ENCODE data around the gene CALHM5. TPM values are rescaled to one million over a fixed set of nuclear protein-coding genes. Genes with fewer than 3 reads are reported as not detected.
A peak's percentile ranks its signal among the peaks of the same experiment; 100 is the strongest.

The CALHM5 gene
- total RNA-seq, 1 experiment from 2014 or later = not detected

GRCh38 chr6:116533233-116533957, 22.0 kb downstream of the CALHM5 start:
- in situ Hi-C loops (cut with HindIII; ENCODE audit: low pct_unique_long_range_greater_than_20kb, low sequenced_read_pairs) = no loop called here
- ATAC-seq (peak; percentile 57), DNase-seq (ENCODE audit: low read depth, low spot score) (no peak)
- TF ChIP-seq SIN3A (IDR thresholded peaks at IDR 0.05; ENCODE audit: borderline replicate concordance, insufficient read depth, low read depth, low read length) = no peak
- TF ChIP-seq, protein P1, sequence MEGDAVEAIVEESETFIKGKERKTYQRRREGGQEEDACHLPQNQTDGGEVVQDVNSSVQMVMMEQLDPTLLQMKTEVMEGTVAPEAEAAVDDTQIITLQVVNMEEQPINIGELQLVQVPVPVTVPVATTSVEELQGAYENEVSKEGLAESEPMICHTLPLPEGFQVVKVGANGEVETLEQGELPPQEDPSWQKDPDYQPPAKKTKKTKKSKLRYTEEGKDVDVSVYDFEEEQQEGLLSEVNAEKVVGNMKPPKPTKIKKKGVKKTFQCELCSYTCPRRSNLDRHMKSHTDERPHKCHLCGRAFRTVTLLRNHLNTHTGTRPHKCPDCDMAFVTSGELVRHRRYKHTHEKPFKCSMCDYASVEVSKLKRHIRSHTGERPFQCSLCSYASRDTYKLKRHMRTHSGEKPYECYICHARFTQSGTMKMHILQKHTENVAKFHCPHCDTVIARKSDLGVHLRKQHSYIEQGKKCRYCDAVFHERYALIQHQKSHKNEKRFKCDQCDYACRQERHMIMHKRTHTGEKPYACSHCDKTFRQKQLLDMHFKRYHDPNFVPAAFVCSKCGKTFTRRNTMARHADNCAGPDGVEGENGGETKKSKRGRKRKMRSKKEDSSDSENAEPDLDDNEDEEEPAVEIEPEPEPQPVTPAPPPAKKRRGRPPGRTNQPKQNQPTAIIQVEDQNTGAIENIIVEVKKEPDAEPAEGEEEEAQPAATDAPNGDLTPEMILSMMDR (IDR thresholded peaks at IDR 0.05) = peak; percentile 37
- no peak for TF ChIP-seq POLR2AphosphoS5 (IDR thresholded peaks at IDR 0.05; ENCODE audit: low read depth, low read length)
- intact Hi-C loops (cut with micrococcal nuclease; ENCODE audit: unreplicated experiment) = no loop called here
- no TSS peak for BruUV-seq (replicated peaks)
- Histone ChIP-seq H3K9me3 (ENCODE audit: control insufficient read depth, insufficient read depth, low read depth, low read length) (no peaks in the 10 kb centered on the region), H3K27ac (ENCODE audit: low read length) (no peak overlapping the region), H3K36me3 (ENCODE audit: control insufficient read depth, insufficient read depth, low read length) (no peaks in the 10 kb centered on the region), H3K4me3 (ENCODE audit: low read depth in 2 of 2, low read length in 2 of 2) (no peak overlapping the region), H3K4me1 (ENCODE audit: control insufficient read depth, insufficient read depth, low read length) (no peaks in the 10 kb centered on the region), H3K27me3 (ENCODE audit: control insufficient read depth, insufficient read depth, low read length) (peaks cover 42% of the 10 kb centered on the region)
- POLR2A ChIA-PET = no interaction called here
- CTCF ChIA-PET = interaction anchor here (2.0 kb wide), 1 partner anchor 246 kb away, joined by 13 read pairs; no protein-coding TSS in a partner anchor

- BruUV-seq (replicated peaks) = no TSS peak
- Histone ChIP-seq H3K36me3 (ENCODE audit: control insufficient read depth, insufficient read depth, low read length) (no peaks in the 10 kb centered on the region), H3K9me3 (ENCODE audit: control insufficient read depth, insufficient read depth, low read depth, low read length) (no peaks in the 10 kb centered on the region), H3K4me3 (ENCODE audit: low read depth in 2 of 2, low read length in 2 of 2) (no peak overlapping the region), H3K27ac (ENCODE audit: low read length) (no peak overlapping the region), H3K4me1 (ENCODE audit: control insufficient read depth, insufficient read depth, low read length) (no peaks in the 10 kb centered on the region), H3K27me3 (ENCODE audit: control insufficient read depth, insufficient read depth, low read length) (peaks cover 47% of the 10 kb centered on the region)
- no peak for ATAC-seq
- in situ Hi-C loops (cut with HindIII; ENCODE audit: low pct_unique_long_range_greater_than_20kb, low sequenced_read_pairs) (no loop called here), intact Hi-C loops (cut with micrococcal nuclease; ENCODE audit: unreplicated experiment) (no loop called here)
- POLR2A ChIA-PET = no interaction called here
- CTCF ChIA-PET = interaction anchor here (0.5 to 1.0 kb wide), 2 partner anchors 26 to 110 kb away, joined by 3 to 13 read pairs; no protein-coding TSS in a partner anchor
- TF ChIP-seq, protein P1 (IDR thresholded peaks at IDR 0.05) = no peak
- TF ChIP-seq POLR2AphosphoS5 (IDR thresholded peaks at IDR 0.05; ENCODE audit: low read depth, low read length) = no peak
- no peak for DNase-seq (ENCODE audit: low read depth, low spot score)
Measured at GRCh38 chr6:116535109-116535508, 23.7 kb downstream of the CALHM5 start.

DNA sequence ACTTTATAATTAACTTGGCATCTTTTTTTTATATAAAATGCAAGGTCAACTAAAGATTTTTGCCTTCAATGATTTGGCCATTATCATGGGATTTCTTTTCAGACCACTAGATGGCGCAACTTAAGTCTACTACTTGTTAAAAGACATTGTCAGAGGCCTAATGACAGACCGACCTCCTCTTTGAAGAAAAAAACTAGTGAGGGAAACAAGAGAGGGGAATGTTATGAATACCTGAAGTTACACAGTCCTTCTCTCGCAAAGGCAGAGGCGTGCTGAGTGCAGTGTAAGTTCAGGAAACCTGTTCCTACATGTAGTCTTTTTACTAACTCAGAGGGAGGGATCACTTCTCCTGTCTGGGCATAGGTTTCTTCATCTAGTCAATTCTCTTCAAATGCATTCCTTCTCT, 24.8 kb downstream of the CALHM5 start:
- Histone ChIP-seq H3K9me3 (ENCODE audit: control insufficient read depth, insufficient read depth, low read depth, low read length) (no peaks in the 10 kb centered on the region), H3K4me3 (ENCODE audit: low read depth in 2 of 2, low read length in 2 of 2) (no peak overlapping the region), H3K27ac (ENCODE audit: low read length) (no peak overlapping the region), H3K27me3 (ENCODE audit: control insufficient read depth, insufficient read depth, low read length) (peaks cover 47% of the 10 kb centered on the region), H3K4me1 (ENCODE audit: control insufficient read depth, insufficient read depth, low read length) (no peaks in the 10 kb centered on the region), H3K36me3 (ENCODE audit: control insufficient read depth, insufficient read depth, low read length) (no peaks in the 10 kb centered on the region)
- DNase-seq (ENCODE audit: low read depth, low spot score) (peak; percentile 58), ATAC-seq (no peak)
- in situ Hi-C loops (cut with HindIII; ENCODE audit: low pct_unique_long_range_greater_than_20kb, low sequenced_read_pairs) (no loop called here), intact Hi-C loops (cut with micrococcal nuclease; ENCODE audit: unreplicated experiment) (no loop called here)
- CTCF ChIA-PET = no interaction called here
- BruUV-seq (replicated peaks) = no TSS peak
- TF ChIP-seq, protein P1 (IDR thresholded peaks at IDR 0.05) = peak; percentile 88
- TF ChIP-seq SIN3A (IDR thresholded peaks at IDR 0.05; ENCODE audit: borderline replicate concordance, insufficient read depth, low read depth, low read length) (no peak), TCF7L2 (IDR thresholded peaks at IDR 0.05; ENCODE audit: low read depth, low read length) (0 out of 2 replicates have a peak, but pooled peaks have one; percentile 30), POLR2AphosphoS5 (IDR thresholded peaks at IDR 0.05; ENCODE audit: low read depth, low read length) (no peak)
- TF ChIP-seq, protein P2, sequence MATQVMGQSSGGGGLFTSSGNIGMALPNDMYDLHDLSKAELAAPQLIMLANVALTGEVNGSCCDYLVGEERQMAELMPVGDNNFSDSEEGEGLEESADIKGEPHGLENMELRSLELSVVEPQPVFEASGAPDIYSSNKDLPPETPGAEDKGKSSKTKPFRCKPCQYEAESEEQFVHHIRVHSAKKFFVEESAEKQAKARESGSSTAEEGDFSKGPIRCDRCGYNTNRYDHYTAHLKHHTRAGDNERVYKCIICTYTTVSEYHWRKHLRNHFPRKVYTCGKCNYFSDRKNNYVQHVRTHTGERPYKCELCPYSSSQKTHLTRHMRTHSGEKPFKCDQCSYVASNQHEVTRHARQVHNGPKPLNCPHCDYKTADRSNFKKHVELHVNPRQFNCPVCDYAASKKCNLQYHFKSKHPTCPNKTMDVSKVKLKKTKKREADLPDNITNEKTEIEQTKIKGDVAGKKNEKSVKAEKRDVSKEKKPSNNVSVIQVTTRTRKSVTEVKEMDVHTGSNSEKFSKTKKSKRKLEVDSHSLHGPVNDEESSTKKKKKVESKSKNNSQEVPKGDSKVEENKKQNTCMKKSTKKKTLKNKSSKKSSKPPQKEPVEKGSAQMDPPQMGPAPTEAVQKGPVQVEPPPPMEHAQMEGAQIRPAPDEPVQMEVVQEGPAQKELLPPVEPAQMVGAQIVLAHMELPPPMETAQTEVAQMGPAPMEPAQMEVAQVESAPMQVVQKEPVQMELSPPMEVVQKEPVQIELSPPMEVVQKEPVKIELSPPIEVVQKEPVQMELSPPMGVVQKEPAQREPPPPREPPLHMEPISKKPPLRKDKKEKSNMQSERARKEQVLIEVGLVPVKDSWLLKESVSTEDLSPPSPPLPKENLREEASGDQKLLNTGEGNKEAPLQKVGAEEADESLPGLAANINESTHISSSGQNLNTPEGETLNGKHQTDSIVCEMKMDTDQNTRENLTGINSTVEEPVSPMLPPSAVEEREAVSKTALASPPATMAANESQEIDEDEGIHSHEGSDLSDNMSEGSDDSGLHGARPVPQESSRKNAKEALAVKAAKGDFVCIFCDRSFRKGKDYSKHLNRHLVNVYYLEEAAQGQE (IDR thresholded peaks at IDR 0.05; ENCODE audit: insufficient read depth in 1 of 2, low read depth in 2 of 2, low read length in 1 of 2) = no peak
- POLR2A ChIA-PET = no interaction called here

Data from Panc1 (cell line).